GM23338 (cell line): Measurements from ENCODE around the gene MYT1. TPM values are rescaled to one million over a fixed set of nuclear protein-coding genes. Genes with fewer than 3 reads are reported as not detected.

Source experiments
- ATAC-seq: fragments of 200-7000 bp; cut with Tn5 transposase; 3 replicates; pipeline ENCODE4 v1.9.1; 2020
- DNase-seq: peaks from one replicate; pipeline ENCODE4 v3.0.0-alpha.2; 2015; ENCODE audit warnings: low spot score
- H2AFZ ChIP-seq: fragments of 200-600 bp; sonication (generic); 2 replicates; pipeline ENCODE4 v1.8.0; 2016; ENCODE audit warnings: antibody characterized with exemption, mild to moderate bottlenecking, moderate library complexity
- H3F3A ChIP-seq: fragments of 200-600 bp; sonication (generic); replicated peaks from 2 replicates; pipeline ENCODE4 v1.8.0; 2017; ENCODE audit warnings: antibody characterized with exemption, mixed run types, low read depth
- H3K27ac ChIP-seq: fragments of 200-600 bp; sonication (generic); 2 replicates; pipeline ENCODE4 v1.6.1; 2016; ENCODE audit warnings: low read depth
- H3K27me3 ChIP-seq: fragments of 200-600 bp; sonication (generic); 2 replicates; pipeline ENCODE4 v1.8.0; 2016; ENCODE audit warnings: mild to moderate bottlenecking, mixed run types, moderate library complexity; ENCODE audit not compliant: insufficient read depth
- H3K36me3 ChIP-seq: fragments of 200-600 bp; sonication (generic); 2 replicates; pipeline ENCODE4 v1.8.0; 2016; ENCODE audit warnings: mild to moderate bottlenecking; ENCODE audit not compliant: insufficient read depth
- H3K4me1 ChIP-seq: fragments of 200-600 bp; sonication (generic); 2 replicates; pipeline ENCODE4 v1.8.0; 2016; ENCODE audit warnings: mild to moderate bottlenecking, moderate library complexity; ENCODE audit not compliant: insufficient read depth
- H3K4me2 ChIP-seq: fragments of 200-600 bp; sonication (generic); 2 replicates; pipeline ENCODE4 v1.7.1; 2017; ENCODE audit warnings: mixed run types
- H3K4me3 ChIP-seq: fragments of 200-600 bp; sonication (generic); 2 replicates; pipeline ENCODE4 v1.6.1; 2016; ENCODE audit warnings: mixed run types
- H3K79me2 ChIP-seq: fragments of 200-600 bp; sonication (generic); replicated peaks from 2 replicates; pipeline ENCODE4 v1.8.0; 2017; ENCODE audit warnings: mild to moderate bottlenecking; ENCODE audit not compliant: insufficient read depth
- H3K9me2 ChIP-seq: fragments of 200-600 bp; sonication (generic); 2 replicates; pipeline ENCODE4 v1.8.0; 2017; ENCODE audit not compliant: insufficient read depth
- H4K20me1 ChIP-seq: fragments of 200-600 bp; sonication (generic); replicated peaks from 2 replicates; pipeline ENCODE4 v1.8.0; 2017; ENCODE audit warnings: mild to moderate bottlenecking; ENCODE audit not compliant: insufficient read depth
- H3K27ac Mint-ChIP-seq: 2 replicates; pipeline ENCODE4 v1.8.0; 2020; ENCODE audit warnings: inconsistent platforms, mild to moderate bottlenecking, moderate library complexity, mixed read lengths
- H3K27me3 Mint-ChIP-seq: 3 replicates; pipeline ENCODE4 v1.8.0; 2022; ENCODE audit warnings: low read depth, mild to moderate bottlenecking, moderate library complexity, mixed read lengths, inconsistent platforms; ENCODE audit not compliant: insufficient read depth, poor library complexity
- H3K36me3 Mint-ChIP-seq: 3 replicates; pipeline ENCODE4 v1.8.0; 2021; ENCODE audit warnings: low read depth, mild to moderate bottlenecking, inconsistent platforms, moderate library complexity, mixed read lengths
- H3K4me1 Mint-ChIP-seq: 3 replicates; pipeline ENCODE4 v1.8.0; 2020; ENCODE audit warnings: mild to moderate bottlenecking, inconsistent platforms, mixed read lengths
- H3K4me3 Mint-ChIP-seq: 3 replicates; pipeline ENCODE4 v1.8.0; 2021; ENCODE audit warnings: moderate library complexity, mild to moderate bottlenecking, inconsistent platforms, mixed read lengths
- H3K9me3 Mint-ChIP-seq: 3 replicates; pipeline ENCODE4 v1.8.0; 2020; ENCODE audit warnings: moderate library complexity, mild to moderate bottlenecking, inconsistent platforms, mixed read lengths
- CREB1 ChIP-seq: fragments of 250-450 bp; sonication (Bioruptor Pico); IDR thresholded peaks from 2 replicates; pipeline ENCODE4 v1.5.0; 2020; ENCODE audit warnings: low read depth, mild to moderate bottlenecking, moderate library complexity
- EZH2phosphoT487 ChIP-seq: fragments of 200-600 bp; sonication (generic); IDR thresholded peaks from one replicate; pipeline ENCODE4 v1.8.1; 2018; ENCODE audit warnings: antibody characterized with exemption; ENCODE audit not compliant: unreplicated experiment
- JUNB ChIP-seq: IDR thresholded peaks from one replicate; pipeline ENCODE4 v1.6.1; 2016; ENCODE audit warnings: antibody characterized with exemption; ENCODE audit not compliant: unreplicated experiment
- NANOG ChIP-seq: IDR thresholded peaks from 2 replicates; pipeline ENCODE4 v1.6.1; 2016; ENCODE audit warnings: antibody characterized with exemption, borderline replicate concordance
- POLR2AphosphoS5 ChIP-seq: IDR thresholded peaks from 2 replicates; pipeline ENCODE4 v1.6.1; 2016; ENCODE audit warnings: antibody characterized with exemption, low read depth
- REST ChIP-seq: IDR thresholded peaks from one replicate; pipeline ENCODE4 v1.6.1; 2018; ENCODE audit warnings: antibody characterized with exemption; ENCODE audit not compliant: unreplicated experiment
- ZNF114 ChIP-seq: fragments of 250-450 bp; sonication (Bioruptor Pico); IDR thresholded peaks from 2 replicates; pipeline ENCODE4 v1.5.0; 2020; ENCODE audit warnings: mild to moderate bottlenecking, moderate library complexity
- ZNF462 ChIP-seq: fragments of 250-450 bp; sonication (Bioruptor Pico); IDR thresholded peaks from 2 replicates; pipeline ENCODE4 v1.5.0; 2020; ENCODE audit warnings: mild to moderate bottlenecking, moderate library complexity
- polyA plus RNA-seq: library from polyadenylated mRNA; unstranded; fragments of >200 nt; fragmentation: Nextera tagmentation; extraction: Ambion mirVana; gene quantifications from 2 replicates; pipeline ENCODE4 v1.2.1, GENCODE V29; 2016
- total RNA-seq: library from RNA; depleted of rRNA; stranded (reverse); fragments of >200 nt; shearing (Covaris generic); gene quantifications from 2 replicates; pipeline ENCODE4 v1.2.3, GENCODE V29; 2014
- TF ChIP-seq, protein P1 (sequence below): IDR thresholded peaks from 2 replicates; pipeline ENCODE4 v1.6.1; 2016; ENCODE audit warnings: antibody characterized with exemption
- TF ChIP-seq, protein P2 (sequence below), 2 experiments: fragments of 200-600 bp in 1 of 2; sonication (generic) in 1 of 2; conservative IDR thresholded peaks; 2 replicates each; pipeline versions ENCODE4 v1.5.1 to v1.6.1; 2016 to 2017; ENCODE audit warnings: antibody characterized with exemption in 2 of 2, low read depth in 2 of 2, mild to moderate bottlenecking in 2 of 2, moderate library complexity in 1 of 2

Gene MYT1
- total and polyA plus RNA-seq, 2 experiments from 2014 or later: 0.83 to 1.6 TPM

- no peak overlapping the region for H3K27ac ChIP-seq
- no peak overlapping the region for H3K27ac Mint-ChIP-seq
- H3F3A ChIP-seq: no peaks in the 10 kb centered on the region
- H3K4me2 ChIP-seq: no peak overlapping the region
- no peaks in the 10 kb centered on the region for H3K9me2 ChIP-seq
- no peak overlapping the region for H3K4me3 Mint-ChIP-seq
- H3K4me3 ChIP-seq: no peak overlapping the region
- ATAC-seq (no peak), DNase-seq (no peak)
- no peaks in the 10 kb centered on the region for H3K27me3 ChIP-seq
- peaks cover 2% of the 10 kb centered on the region for H3K27me3 Mint-ChIP-seq
- H3K4me1 ChIP-seq: no peaks in the 10 kb centered on the region
- TF ChIP-seq EZH2phosphoT487: no peak
- TF ChIP-seq, protein P1, sequence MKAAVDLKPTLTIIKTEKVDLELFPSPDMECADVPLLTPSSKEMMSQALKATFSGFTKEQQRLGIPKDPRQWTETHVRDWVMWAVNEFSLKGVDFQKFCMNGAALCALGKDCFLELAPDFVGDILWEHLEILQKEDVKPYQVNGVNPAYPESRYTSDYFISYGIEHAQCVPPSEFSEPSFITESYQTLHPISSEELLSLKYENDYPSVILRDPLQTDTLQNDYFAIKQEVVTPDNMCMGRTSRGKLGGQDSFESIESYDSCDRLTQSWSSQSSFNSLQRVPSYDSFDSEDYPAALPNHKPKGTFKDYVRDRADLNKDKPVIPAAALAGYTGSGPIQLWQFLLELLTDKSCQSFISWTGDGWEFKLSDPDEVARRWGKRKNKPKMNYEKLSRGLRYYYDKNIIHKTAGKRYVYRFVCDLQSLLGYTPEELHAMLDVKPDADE: no peak
- TF ChIP-seq, protein P2, sequence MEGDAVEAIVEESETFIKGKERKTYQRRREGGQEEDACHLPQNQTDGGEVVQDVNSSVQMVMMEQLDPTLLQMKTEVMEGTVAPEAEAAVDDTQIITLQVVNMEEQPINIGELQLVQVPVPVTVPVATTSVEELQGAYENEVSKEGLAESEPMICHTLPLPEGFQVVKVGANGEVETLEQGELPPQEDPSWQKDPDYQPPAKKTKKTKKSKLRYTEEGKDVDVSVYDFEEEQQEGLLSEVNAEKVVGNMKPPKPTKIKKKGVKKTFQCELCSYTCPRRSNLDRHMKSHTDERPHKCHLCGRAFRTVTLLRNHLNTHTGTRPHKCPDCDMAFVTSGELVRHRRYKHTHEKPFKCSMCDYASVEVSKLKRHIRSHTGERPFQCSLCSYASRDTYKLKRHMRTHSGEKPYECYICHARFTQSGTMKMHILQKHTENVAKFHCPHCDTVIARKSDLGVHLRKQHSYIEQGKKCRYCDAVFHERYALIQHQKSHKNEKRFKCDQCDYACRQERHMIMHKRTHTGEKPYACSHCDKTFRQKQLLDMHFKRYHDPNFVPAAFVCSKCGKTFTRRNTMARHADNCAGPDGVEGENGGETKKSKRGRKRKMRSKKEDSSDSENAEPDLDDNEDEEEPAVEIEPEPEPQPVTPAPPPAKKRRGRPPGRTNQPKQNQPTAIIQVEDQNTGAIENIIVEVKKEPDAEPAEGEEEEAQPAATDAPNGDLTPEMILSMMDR (conservative IDR thresholded peaks at IDR 0.05; ENCODE audit: low read depth in 2 of 2): no peak
- no peak for TF ChIP-seq REST
- TF ChIP-seq ZNF462: no peak
- no peak for TF ChIP-seq ZNF114 (CRISPR knock-in tag)
- TF ChIP-seq JUNB: no peak
- TF ChIP-seq POLR2AphosphoS5: no peak
- TF ChIP-seq NANOG: no peak
- no peak for TF ChIP-seq CREB1
- H3K79me2 ChIP-seq: no peaks in the 10 kb centered on the region
- H4K20me1 ChIP-seq: no peaks in the 10 kb centered on the region
- H3K36me3 Mint-ChIP-seq: no peaks in the 10 kb centered on the region
- H3K4me1 Mint-ChIP-seq: peaks cover 3% of the 10 kb centered on the region; the same call in 1 of the 3 replicates
- H3K9me3 Mint-ChIP-seq: no peaks in the 10 kb centered on the region
- no peaks in the 10 kb centered on the region for H3K36me3 ChIP-seq
- no peak overlapping the region for H2AFZ ChIP-seq
These were observed 43.7 kb downstream of the MYT1 start for GRCh38 chr20:64207641-64208590.
